Activated B cell treated with CpG ODN at 0.5 μM for 24 hours (primary cell): Measurements from ENCODE around the gene COL18A1. TPM values are rescaled to one million over a fixed set of nuclear protein-coding genes. Genes with fewer than 3 reads are reported as not detected.

Source experiments
- ATAC-seq: fragments of 200-7000 bp; cut with Tn5 transposase; one replicate; pipeline ENCODE4 v1.10.0; 2021; ENCODE audit warnings: low read depth, mild to moderate bottlenecking, moderate library complexity
- CTCF ChIA-PET: fragments of 350-600 bp; sonication (Branson Sonifier 250); formaldehyde crosslinking; loops from one replicate; lab custom pipeline; 2021; ENCODE audit warnings: antibody characterized with exemption; lab: Charles Lee
- POLR2A ChIA-PET: fragments of 350-600 bp; sonication (Branson Sonifier 250); formaldehyde crosslinking; loops from one replicate; lab custom pipeline; 2021; ENCODE audit warnings: antibody characterized with exemption; lab: Charles Lee
- DNase-seq: peaks from one replicate; pipeline ENCODE4 v3.0.0; 2022
- H3K27ac Mint-ChIP-seq: one replicate; pipeline ENCODE4 v1.8.0; 2020; ENCODE audit warnings: mixed read lengths
- H3K27me3 Mint-ChIP-seq: one replicate; pipeline ENCODE4 v1.8.0; 2021; ENCODE audit warnings: mixed read lengths
- H3K36me3 Mint-ChIP-seq: one replicate; pipeline ENCODE4 v1.8.0; 2021; ENCODE audit warnings: low read depth, mixed read lengths
- H3K4me1 Mint-ChIP-seq: one replicate; pipeline ENCODE4 v1.8.0; 2021; ENCODE audit warnings: mixed read lengths
- H3K4me3 Mint-ChIP-seq: one replicate; pipeline ENCODE4 v1.8.0; 2020; ENCODE audit warnings: mild to moderate bottlenecking, mixed read lengths
- H3K9me3 Mint-ChIP-seq: one replicate; pipeline ENCODE4 v1.8.0; 2020; ENCODE audit warnings: mixed read lengths
- CTCF ChIP-seq: fragments of 200-600 bp; IDR thresholded peaks from one replicate; pipeline ENCODE4 v1.8.0; 2022; ENCODE audit warnings: antibody characterized with exemption, mild to moderate bottlenecking
- intact Hi-C: fragments of 100-400 bp; cut with micrococcal nuclease; formaldehyde crosslinking; loops from one replicate; pipeline ENCODE4 v1.15.1; 2024
- total RNA-seq: library from RNA; stranded (reverse); gene quantifications from 2 replicates; pipeline ENCODE4 v1.2.3, GENCODE V29; 2022

Gene COL18A1
- total RNA-seq, 1 donor from 2014 or later, result 1.6 TPM

- CTCF ChIA-PET, result interaction anchor here (0.9 kb wide), 1 partner anchor 279 kb away, joined by 3 read pairs; no protein-coding TSS in a partner anchor
These were observed 27.0 kb downstream of the COL18A1 start for GRCh38 chr21:45431781-45432572.

GRCh38 chr21:45432575-45433255 lies 27.8 kb downstream of the COL18A1 start:
- Mint-ChIP-seq H3K27me3 (peaks cover 25% of the 10 kb centered on the region), H3K9me3 (no peaks in the 10 kb centered on the region), H3K4me3 (no peak overlapping the region), H3K36me3 (no peaks in the 10 kb centered on the region), H3K4me1 (no peaks in the 10 kb centered on the region), H3K27ac (no peak overlapping the region)
- ATAC-seq, result no peak
- CTCF ChIA-PET, result interaction anchor here (0.9 kb wide), 1 partner anchor 280 kb away, joined by 3 read pairs; no protein-coding TSS in a partner anchor
- DNase-seq, result no peak
- intact Hi-C loops, result no loop called here
- POLR2A ChIA-PET, result no interaction called here
- TF ChIP-seq CTCF, result no peak

More at GRCh38 chr21:45431781-45432572, 27.0 kb downstream of the COL18A1 start:
- peaks cover 25% of the 10 kb centered on the region for H3K27me3 Mint-ChIP-seq
- POLR2A ChIA-PET, result no interaction called here
- intact Hi-C loops, result no loop called here
- no peak for DNase-seq
- no peak for ATAC-seq
- no peak for TF ChIP-seq CTCF
- H3K4me3 Mint-ChIP-seq, result no peak overlapping the region
- no peak overlapping the region for H3K27ac Mint-ChIP-seq
- no peaks in the 10 kb centered on the region for H3K36me3 Mint-ChIP-seq
- no peaks in the 10 kb centered on the region for H3K9me3 Mint-ChIP-seq
- H3K4me1 Mint-ChIP-seq, result no peaks in the 10 kb centered on the region

GRCh38 chr21:45433301-45433700 lies 28.3 kb downstream of the COL18A1 start:
- no peak for TF ChIP-seq CTCF
- Mint-ChIP-seq H3K4me3 (no peak overlapping the region), H3K9me3 (no peaks in the 10 kb centered on the region), H3K36me3 (no peaks in the 10 kb centered on the region), H3K4me1 (no peaks in the 10 kb centered on the region), H3K27me3 (peaks cover 25% of the 10 kb centered on the region), H3K27ac (no peak overlapping the region)
- intact Hi-C loops, result no loop called here
- POLR2A ChIA-PET, result no interaction called here
- ATAC-seq (no peak), DNase-seq (no peak)
- CTCF ChIA-PET, result no interaction called here

- Mint-ChIP-seq H3K36me3 (no peaks in the 10 kb centered on the region), H3K27ac (no peak overlapping the region), H3K9me3 (no peaks in the 10 kb centered on the region), H3K4me1 (no peaks in the 10 kb centered on the region), H3K27me3 (peaks cover 25% of the 10 kb centered on the region), H3K4me3 (no peak overlapping the region)
- TF ChIP-seq CTCF, result no peak
- CTCF ChIA-PET, result no interaction called here
- DNase-seq (no peak), ATAC-seq (no peak)
- POLR2A ChIA-PET, result no interaction called here
- intact Hi-C loops, result no loop called here
These were observed 29.1 kb downstream of the COL18A1 start for GRCh38 chr21:45433911-45434644.
